ENCODE measurements around the gene MRGPRG.
"Not testable (repeated sequence)": the region's sequence is repeated elsewhere in the genome, so short reads cannot be mapped to it uniquely, and the experiment has no call there.

Gene MRGPRG

GRCh38 chr11:3218483-3219280, at the start of gene MRGPRG:
MRGPRG (minus strand) TSS chr11:3218813; CDS start chr11:3218813, 0 bp downstream.
- DNase-seq (ENCODE audit: low read depth in 2 of 2), result no peak

- not testable (repeated sequence) for DNase-seq (ENCODE audit: low read depth in 2 of 2)
These were observed 43.9 kb upstream of the MRGPRG start for GRCh38 chr11:3262548-3262947.

- DNase-seq (ENCODE audit: low read depth in 2 of 2), result not testable (repeated sequence)
These were observed 43.2 kb upstream of the MRGPRG start for GRCh38 chr11:3261831-3262230.

GRCh38 chr11:3257509-3257908, 38.9 kb upstream of the MRGPRG start:
- DNase-seq (ENCODE audit: low read depth in 2 of 2), result not testable (repeated sequence)

GRCh38 chr11:3255241-3255640, 36.6 kb upstream of the MRGPRG start:
- DNase-seq (ENCODE audit: low read depth in 2 of 2), result not testable (repeated sequence)

GRCh38 chr11:3254773-3255172, 36.2 kb upstream of the MRGPRG start:
- DNase-seq (ENCODE audit: low read depth in 2 of 2), result not testable (repeated sequence)

GRCh38 chr11:3245071-3245470, 26.5 kb upstream of the MRGPRG start:
- no peak for DNase-seq (ENCODE audit: low read depth in 2 of 2)

- no peak for DNase-seq (ENCODE audit: low read depth in 2 of 2)
These were observed 25.3 kb upstream of the MRGPRG start for GRCh38 chr11:3243880-3244279.

GRCh38 chr11:3237119-3237518, 18.5 kb upstream of the MRGPRG start:
- no peak for DNase-seq (ENCODE audit: low read depth in 2 of 2)

GRCh38 chr11:3234846-3235245, 16.2 kb upstream of the MRGPRG start:
- no peak for DNase-seq (ENCODE audit: low read depth in 2 of 2)

GRCh38 chr11:3232956-3233355, 14.3 kb upstream of the MRGPRG start:
- DNase-seq (ENCODE audit: low read depth in 2 of 2), result no peak

GRCh38 chr11:3231851-3232744, 13.5 kb upstream of the MRGPRG start, which contains the start of gene MRGPRE:
MRGPRE (minus strand) TSS chr11:3232417; CDS start chr11:3228799, 3,618 bp downstream.
- DNase-seq (ENCODE audit: low read depth in 2 of 2), result no peak

- no peak for DNase-seq (ENCODE audit: low read depth in 2 of 2)
These were observed 12.9 kb upstream of the MRGPRG start for GRCh38 chr11:3231550-3231850.

- no peak for DNase-seq (ENCODE audit: low read depth in 2 of 2)
These were observed 12.3 kb upstream of the MRGPRG start for GRCh38 chr11:3230636-3231549.

GRCh38 chr11:3229673-3230630, 11.3 kb upstream of the MRGPRG start:
- no peak for DNase-seq (ENCODE audit: low read depth in 2 of 2)

GRCh38 chr11:3228445-3228829, 9.8 kb upstream of the MRGPRG start:
- DNase-seq (ENCODE audit: low read depth in 2 of 2), result no peak

GRCh38 chr11:3227568-3228444, 9.2 kb upstream of the MRGPRG start:
- DNase-seq (ENCODE audit: low read depth in 2 of 2), result no peak

- DNase-seq (ENCODE audit: low read depth in 2 of 2), result no peak
These were observed 8.4 kb upstream of the MRGPRG start for GRCh38 chr11:3226846-3227567.

All from stimulated activated CD8-positive, alpha-beta memory T cell treated with anti-CD3 and anti-CD28 coated beads, Interleukin-7, amount 100 ng/mL, for 1 hour (primary cell).